T-cell (primary cell): Measurements from ENCODE around the gene SNRNP200. TPM values are rescaled to one million over a fixed set of nuclear protein-coding genes. Genes with fewer than 3 reads are reported as not detected.

Experiments used
- ATAC-seq, 4 experiments: fragments of 200-7000 bp in 3 of 4; fragments of 150-1000 bp in 1 of 4; cut with Tn5 transposase; replicated peaks in 1 of 4; 1 replicate in 3 of 4; 2 replicates in 1 of 4; pipeline ENCODE4 v1.10.0; 2021; ENCODE audit warnings: moderate library complexity in 3 of 4, mild to moderate bottlenecking in 2 of 4, moderate number of reproducible peaks in 1 of 4
- CTCF ChIA-PET, 2 donors: fragments of 300-600 bp; sonication (Branson Sonifier 250); formaldehyde crosslinking; loops; one replicate each; lab custom pipeline; 2022; ENCODE audit warnings: antibody characterized with exemption in 2 of 2; lab: Charles Lee
- POLR2A ChIA-PET, 2 donors: fragments of 300-600 bp; sonication (Branson Sonifier 250); formaldehyde crosslinking; loops; one replicate each; lab custom pipeline; 2022; ENCODE audit warnings: antibody characterized with exemption in 2 of 2; lab: Charles Lee
- DNase-seq, 35 experiments: peaks; one replicate each; pipeline versions ENCODE4 v3.0.0 to v3.0.0-alpha.2; 2013 to 2023
- H3K27ac ChIP-seq: one replicate; pipeline ENCODE4 v1.5.1; 2013; ENCODE audit warnings: low read length
- H3K27me3 ChIP-seq, 2 experiments: replicated peaks in 1 of 2; 1 replicate in 1 of 2; 2 replicates in 1 of 2; pipeline versions ENCODE4 v1.6.1 to v1.7.0; 2013; ENCODE audit warnings: low read length in 1 of 2, mixed read lengths in 1 of 2; ENCODE audit not compliant: control insufficient read depth in 2 of 2, insufficient read depth in 2 of 2; ENCODE audit errors: extremely low read depth in 1 of 2
- H3K36me3 ChIP-seq, 2 donors: 1 replicate in 1 of 2; 2 replicates in 1 of 2; pipeline versions ENCODE4 v1.6.1 to v1.7.0; 2013; ENCODE audit warnings: low read length in 1 of 2; ENCODE audit not compliant: control insufficient read depth in 2 of 2, insufficient read depth in 1 of 2; ENCODE audit errors: extremely low read depth in 1 of 2
- H3K4me1 ChIP-seq, 2 experiments: 1 replicate in 1 of 2; 2 replicates in 1 of 2; pipeline versions ENCODE4 v1.6.1 to v1.7.0; 2013; ENCODE audit warnings: low read length in 2 of 2, mixed read lengths in 1 of 2; ENCODE audit not compliant: insufficient read depth in 2 of 2, control insufficient read depth in 1 of 2; ENCODE audit errors: extremely low read depth in 1 of 2
- H3K4me3 ChIP-seq, 2 donors: 1 replicate in 1 of 2; 2 replicates in 1 of 2; pipeline versions ENCODE4 v1.5.1 to v1.7.0; 2013; ENCODE audit warnings: mild to moderate bottlenecking in 2 of 2, low read length in 1 of 2, moderate library complexity in 1 of 2; ENCODE audit not compliant: control insufficient read depth in 1 of 2; ENCODE audit errors: extremely low read depth in 1 of 2
- H3K9me3 ChIP-seq: 2 replicates; pipeline ENCODE4 v1.7.0; 2013
- H3K27ac Mint-ChIP-seq, 2 donors: one replicate each; pipeline ENCODE4 v1.8.0; 2020 to 2021; ENCODE audit warnings: mild to moderate bottlenecking in 2 of 2, mixed read lengths in 2 of 2
- H3K27me3 Mint-ChIP-seq, 2 donors: one replicate each; pipeline ENCODE4 v1.8.0; 2021 to 2022; ENCODE audit warnings: mixed read lengths in 2 of 2
- H3K36me3 Mint-ChIP-seq: one replicate; pipeline ENCODE4 v1.8.0; 2021; ENCODE audit warnings: mixed read lengths
- H3K4me1 Mint-ChIP-seq, 3 donors: one replicate each; pipeline ENCODE4 v1.8.0; 2020 to 2022; ENCODE audit warnings: mixed read lengths in 3 of 3, mild to moderate bottlenecking in 1 of 3
- H3K4me3 Mint-ChIP-seq, 3 donors: one replicate each; pipeline ENCODE4 v1.8.0; 2020 to 2022; ENCODE audit warnings: mild to moderate bottlenecking in 3 of 3, mixed read lengths in 3 of 3, moderate library complexity in 3 of 3
- H3K9me3 Mint-ChIP-seq, 3 donors: one replicate each; pipeline ENCODE4 v1.8.0; 2020 to 2022; ENCODE audit warnings: mixed read lengths in 3 of 3
- WGBS: methylation state at CpG from one replicate; pipeline ENCODE4 v1.1.5; 2013; ENCODE audit warnings: missing lambda C conversion rate; ENCODE audit not compliant: insufficient coverage; 5-methylcytosine and 5-hydroxymethylcytosine counted together
- total RNA-seq, 35 experiments: library from RNA in 6 of 35; stranded (reverse) in 6 of 35; fragments of 120-200 nt in 1 of 35; gene quantifications; one replicate each; pipeline versions ENCODE4 v1.2.1 to v1.2.4 and lab custom pipeline; 2013 to 2026

Gene SNRNP200
- total RNA-seq, 5 donors from 2014 or later (not counting 1 experiment from before 2014, with no cell fraction given), result 200 to 254 (median 203) TPM

GRCh38 chr2:96245609-96246390, 59.5 kb downstream of the SNRNP200 start:
- Mint-ChIP-seq H3K9me3 (no peaks in the 10 kb centered on the region), H3K27ac (peak overlapping the region; percentile 68 to 74), H3K4me1 (peaks cover 51 to 61% (median 51%) of the 10 kb centered on the region in 3 donors), H3K27me3 (no peaks in the 10 kb centered on the region), H3K36me3 (peaks cover 5% of the 10 kb centered on the region), H3K4me3 (peak overlapping the region in 1 of 3 donors; percentile 5)
- ChIA-PET POLR2A (interaction anchor here (0.6 to 0.8 kb wide), 3 partner anchors 18 to 65 kb away, joined by 3 read pairs; no protein-coding TSS in a partner anchor), CTCF (no interaction called here)
- WGBS, result 81% methylated on average over 7 of the region's 8 CpGs
- H3K27ac ChIP-seq, result no peak overlapping the region
- peaks cover 0 to 4% of the 10 kb centered on the region in 2 donors for H3K36me3 ChIP-seq
- H3K27me3 ChIP-seq, result no peaks in the 10 kb centered on the region
- no peak for ATAC-seq
- H3K4me3 ChIP-seq, result no peak overlapping the region
- H3K9me3 ChIP-seq, result no peaks in the 10 kb centered on the region
- H3K4me1 ChIP-seq, result peaks cover 9 to 46% of the 10 kb centered on the region in 2 experiments
- DNase-seq, result peak in 1 of 35 experiments; percentile 30

DNA sequence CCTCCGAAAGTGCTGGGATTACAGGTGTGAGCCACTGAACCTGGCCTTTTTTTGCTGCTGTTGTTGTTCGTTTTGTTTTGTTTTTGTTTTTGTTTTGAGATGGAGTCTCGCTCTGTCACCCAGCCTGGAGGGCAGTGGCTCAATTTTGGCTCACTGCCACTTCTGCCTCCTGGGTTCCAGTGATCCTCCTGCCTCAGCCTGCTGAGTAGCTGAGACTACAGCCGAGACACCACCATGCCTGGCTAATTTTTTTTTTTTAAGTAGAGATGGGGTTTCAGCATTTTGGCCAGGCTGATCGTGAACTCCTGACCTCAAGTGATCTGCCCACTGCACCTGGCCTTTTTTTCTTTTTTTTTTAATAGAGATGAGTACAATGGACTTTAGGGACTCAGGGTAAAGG, 61.5 kb downstream of the SNRNP200 start:
- no peak overlapping the region for H3K27ac Mint-ChIP-seq
- no peak for DNase-seq
- H3K9me3 Mint-ChIP-seq, result no peaks in the 10 kb centered on the region
- Histone ChIP-seq H3K27me3 (no peaks in the 10 kb centered on the region), H3K4me3 (no peak overlapping the region), H3K4me1 (peaks cover 9 to 42% of the 10 kb centered on the region in 2 experiments), H3K9me3 (no peaks in the 10 kb centered on the region), H3K27ac (no peak overlapping the region), H3K36me3 (no peaks in the 10 kb centered on the region)
- ChIA-PET POLR2A (no interaction called here), CTCF (no interaction called here)
- H3K36me3 Mint-ChIP-seq, result peaks cover 5% of the 10 kb centered on the region
- no peak overlapping the region for H3K4me3 Mint-ChIP-seq
- peaks cover 53 to 57% (median 56%) of the 10 kb centered on the region in 3 donors for H3K4me1 Mint-ChIP-seq
- no peak for ATAC-seq
- H3K27me3 Mint-ChIP-seq, result no peaks in the 10 kb centered on the region
- WGBS, result 100% methylated on average over 2 of the region's 5 CpGs

- ATAC-seq (peak; percentile 84 to 92 (median 88)), DNase-seq (peak in 34 of 35 experiments; percentile 12 to 66 (median 36))
- H3K27me3 Mint-ChIP-seq, result no peaks in the 10 kb centered on the region
- H3K4me3 Mint-ChIP-seq, result peak overlapping the region; percentile 51 to 65 (median 55)
- ChIA-PET POLR2A (no interaction called here), CTCF (interaction anchor here in 1 of 2 donors (1.6 kb wide), 1 partner anchor 23 kb away, joined by 3 read pairs; no protein-coding TSS in a partner anchor)
- 22% methylated on average over 3 of the region's 5 CpGs for WGBS
- peak overlapping the region; percentile 6 to 20 for H3K4me3 ChIP-seq
- no peaks in the 10 kb centered on the region for H3K36me3 ChIP-seq
- H3K36me3 Mint-ChIP-seq, result peaks cover 9% of the 10 kb centered on the region
- no peaks in the 10 kb centered on the region for H3K9me3 Mint-ChIP-seq
- peaks cover 9 to 41% of the 10 kb centered on the region in 2 experiments for H3K4me1 ChIP-seq
- peak overlapping the region; percentile 97 to 98 for H3K27ac Mint-ChIP-seq
- peaks cover 47 to 51% (median 47%) of the 10 kb centered on the region in 3 donors for H3K4me1 Mint-ChIP-seq
- H3K9me3 ChIP-seq, result no peaks in the 10 kb centered on the region
- peak overlapping the region; percentile 94 for H3K27ac ChIP-seq
- no peaks in the 10 kb centered on the region for H3K27me3 ChIP-seq
Measured at GRCh38 chr2:96241900-96242611, 63.3 kb downstream of the SNRNP200 start.

DNA sequence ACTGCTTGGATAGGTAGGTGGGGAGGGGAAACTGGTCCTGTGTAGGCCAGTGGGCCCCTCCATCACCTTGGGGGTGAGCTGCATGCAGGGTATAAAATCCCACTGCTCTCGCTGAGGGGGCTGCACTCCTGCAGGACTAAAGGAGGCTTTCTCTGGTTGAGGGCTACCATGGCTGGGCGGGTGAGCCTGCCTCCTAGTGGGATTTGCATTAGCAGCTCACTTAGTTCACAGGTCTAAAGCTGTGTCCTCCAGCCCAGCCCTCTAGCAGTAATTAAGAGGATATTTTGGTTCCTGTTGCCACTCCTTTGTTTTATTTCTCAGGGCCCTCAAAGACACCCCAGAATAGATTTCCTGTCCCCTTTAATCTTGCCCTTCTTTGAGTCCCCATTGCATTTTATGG, 64.1 kb downstream of the SNRNP200 start:
- peak overlapping the region; percentile 97 to 98 for H3K27ac Mint-ChIP-seq
- H3K4me3 Mint-ChIP-seq, result peak overlapping the region in 1 of 3 donors; percentile 65
- H3K4me1 Mint-ChIP-seq, result peaks cover 39 to 44% (median 40%) of the 10 kb centered on the region in 3 donors
- Histone ChIP-seq H3K36me3 (no peaks in the 10 kb centered on the region), H3K4me3 (no peak overlapping the region), H3K4me1 (peaks cover 9 to 33% of the 10 kb centered on the region in 2 experiments), H3K9me3 (no peaks in the 10 kb centered on the region), H3K27me3 (no peaks in the 10 kb centered on the region), H3K27ac (peak overlapping the region; percentile 94)
- no peaks in the 10 kb centered on the region for H3K9me3 Mint-ChIP-seq
- CTCF ChIA-PET, result interaction anchor here (0.5 to 1.6 kb wide), 2 partner anchors 24 to 64 kb away, joined by 3 to 7 read pairs; no protein-coding TSS in a partner anchor
- DNase-seq (no peak), ATAC-seq (no peak)
- 83% methylated on average over 1 of the region's 2 CpGs for WGBS
- H3K36me3 Mint-ChIP-seq, result peaks cover 9% of the 10 kb centered on the region
- POLR2A ChIA-PET, result no interaction called here
- no peaks in the 10 kb centered on the region for H3K27me3 Mint-ChIP-seq

- DNase-seq, result no peak
- ChIA-PET CTCF (interaction anchor here in 1 of 2 donors (1.6 kb wide), 1 partner anchor 24 kb away, joined by 3 read pairs; no protein-coding TSS in a partner anchor), POLR2A (no interaction called here)
- Mint-ChIP-seq H3K4me1 (peaks cover 32 to 36% (median 33%) of the 10 kb centered on the region in 3 donors), H3K9me3 (no peaks in the 10 kb centered on the region), H3K27ac (peak overlapping the region; percentile 97 to 98), H3K4me3 (no peak overlapping the region), H3K36me3 (peaks cover 4% of the 10 kb centered on the region), H3K27me3 (no peaks in the 10 kb centered on the region)
- H3K27me3 ChIP-seq, result no peaks in the 10 kb centered on the region
- H3K9me3 ChIP-seq, result no peaks in the 10 kb centered on the region
- H3K27ac ChIP-seq, result peak overlapping the region; percentile 94
- 97% methylated on average over 5 of the region's 9 CpGs for WGBS
- H3K36me3 ChIP-seq, result no peaks in the 10 kb centered on the region
- peaks cover 9 to 29% of the 10 kb centered on the region in 2 experiments for H3K4me1 ChIP-seq
- H3K4me3 ChIP-seq, result no peak overlapping the region
- ATAC-seq, result no peak
Measured at GRCh38 chr2:96240341-96241038, 64.9 kb downstream of the SNRNP200 start.
